Measurements from ENCODE around the gene YOD1. TPM values are rescaled to one million over a fixed set of nuclear protein-coding genes. Genes with fewer than 3 reads are reported as not detected.

Gene YOD1
- total and polyA plus RNA-seq, 2 of the 4 experiments (the other 2 are of a cell fraction) = 1.8 to 5.4 TPM

DNA sequence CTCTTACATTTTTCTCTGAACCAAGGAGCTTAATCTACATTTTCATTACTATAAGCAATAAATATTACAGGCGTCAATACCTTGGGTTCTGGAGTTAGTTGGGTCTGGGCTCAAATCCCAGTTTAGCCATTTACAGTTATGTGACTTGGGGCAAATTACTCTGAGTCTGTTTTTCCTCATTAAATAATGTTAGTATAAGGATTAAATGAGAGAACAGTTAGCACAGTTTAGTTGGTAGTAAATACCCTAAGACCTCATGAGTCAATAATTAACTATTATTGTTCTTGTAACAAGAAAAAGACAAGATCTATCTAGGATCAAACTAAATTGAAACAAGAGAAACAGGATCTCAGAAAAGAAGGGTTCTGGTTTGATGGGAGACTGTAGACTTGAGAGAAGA, 23.1 kb downstream of the YOD1 start:
- no CpG with 5 or more reads among the region's 1 CpG for WGBS, 2 experiments (ENCODE audit: extremely low coverage in 2 of 2, insufficient read length in 1 of 2)
- no peak overlapping the region for H3K4ac ChIP-seq (ENCODE audit: low read depth, low read length)
- no peak overlapping the region for H3K56ac ChIP-seq (ENCODE audit: extremely low read depth, insufficient read depth, low read length)
- no peaks in the 10 kb centered on the region for H3K9me3 ChIP-seq (ENCODE audit: control insufficient read depth, insufficient read depth, low read length)
- DNase-seq (no peak), ATAC-seq (ENCODE audit: low read depth) (no peak)
- no peak overlapping the region for H3K4me2 ChIP-seq (ENCODE audit: low read depth, low read length)
- H3K9me1 ChIP-seq (ENCODE audit: insufficient read depth, low read length) = peaks cover 3% of the 10 kb centered on the region; the same call in 1 of the 2 replicates
- H3K9ac ChIP-seq (ENCODE audit: low read depth, low read length) = no peak overlapping the region
- no peak overlapping the region for H2AK5ac ChIP-seq (ENCODE audit: low read depth, low read length)
- H3K4me3 ChIP-seq (ENCODE audit: insufficient read depth, low read depth, low read length) = no peak overlapping the region
- TF ChIP-seq, protein P1, sequence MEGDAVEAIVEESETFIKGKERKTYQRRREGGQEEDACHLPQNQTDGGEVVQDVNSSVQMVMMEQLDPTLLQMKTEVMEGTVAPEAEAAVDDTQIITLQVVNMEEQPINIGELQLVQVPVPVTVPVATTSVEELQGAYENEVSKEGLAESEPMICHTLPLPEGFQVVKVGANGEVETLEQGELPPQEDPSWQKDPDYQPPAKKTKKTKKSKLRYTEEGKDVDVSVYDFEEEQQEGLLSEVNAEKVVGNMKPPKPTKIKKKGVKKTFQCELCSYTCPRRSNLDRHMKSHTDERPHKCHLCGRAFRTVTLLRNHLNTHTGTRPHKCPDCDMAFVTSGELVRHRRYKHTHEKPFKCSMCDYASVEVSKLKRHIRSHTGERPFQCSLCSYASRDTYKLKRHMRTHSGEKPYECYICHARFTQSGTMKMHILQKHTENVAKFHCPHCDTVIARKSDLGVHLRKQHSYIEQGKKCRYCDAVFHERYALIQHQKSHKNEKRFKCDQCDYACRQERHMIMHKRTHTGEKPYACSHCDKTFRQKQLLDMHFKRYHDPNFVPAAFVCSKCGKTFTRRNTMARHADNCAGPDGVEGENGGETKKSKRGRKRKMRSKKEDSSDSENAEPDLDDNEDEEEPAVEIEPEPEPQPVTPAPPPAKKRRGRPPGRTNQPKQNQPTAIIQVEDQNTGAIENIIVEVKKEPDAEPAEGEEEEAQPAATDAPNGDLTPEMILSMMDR (conservative IDR thresholded peaks at IDR 0.05; ENCODE audit: low read depth, low read length) = no peak
- TF ChIP-seq RCOR1 (IDR thresholded peaks at IDR 0.05; ENCODE audit: insufficient replicate concordance, low read length) = no peak
- in situ Hi-C loops (cut with MboI; ENCODE audit: low sequenced_read_pairs) = no loop called here
- no peak overlapping the region for H4K91ac ChIP-seq (ENCODE audit: insufficient read depth, low read depth, low read length)
- H3K27ac ChIP-seq (ENCODE audit: insufficient read depth, low read length) = no peak overlapping the region
- no peak overlapping the region for H2AFZ ChIP-seq (replicated peaks; ENCODE audit: low read length, poor library complexity)
- intact Hi-C loops (cut with micrococcal nuclease) = no loop called here
- dilution Hi-C loops (cut with HindIII; ENCODE audit: low sequenced_read_pairs, unreplicated experiment) = no loop called here
- ChIA-PET CTCF (no interaction called here), POLR2A (ENCODE audit: unreplicated experiment) (no interaction called here)
- peaks cover 10% of the 10 kb centered on the region for H3K27me3 ChIP-seq (ENCODE audit: control insufficient read depth, insufficient read depth, low read length)
- no peak overlapping the region for H3K23ac ChIP-seq (ENCODE audit: low read depth, low read length)
- no peak overlapping the region for H2BK20ac ChIP-seq (ENCODE audit: low read depth, low read length)
- no peak overlapping the region for H2BK15ac ChIP-seq (ENCODE audit: low read depth, low read length)
- peaks cover 6% of the 10 kb centered on the region for H3K4me1 ChIP-seq (ENCODE audit: control insufficient read depth, insufficient read depth, low read length)
- H3K18ac ChIP-seq (ENCODE audit: low read depth, low read length) = no peak overlapping the region
- H4K5ac ChIP-seq (ENCODE audit: low read depth, low read length) = no peak overlapping the region
- no peaks in the 10 kb centered on the region for H3K79me1 ChIP-seq (ENCODE audit: low read depth in 1 of 2, low read length in 2 of 2)
- no peak overlapping the region for H2BK5ac ChIP-seq (ENCODE audit: low read depth, low read length, poor library complexity, severe bottlenecking)
- H4K20me1 ChIP-seq (ENCODE audit: insufficient read depth, low read length) = no peaks in the 10 kb centered on the region
- no TSS peak for BruUV-seq (replicated peaks)
- H2BK120ac ChIP-seq (ENCODE audit: low read depth, low read length) = no peak overlapping the region
- no peak overlapping the region for H4K8ac ChIP-seq (ENCODE audit: low read depth in 2 of 2, low read length in 2 of 2)
- H2AK9ac ChIP-seq (replicated peaks; ENCODE audit: low read depth, low read length, poor library complexity) = no peak overlapping the region
- no peak overlapping the region for H3K14ac ChIP-seq (replicated peaks; ENCODE audit: low read depth, low read length)
- H3K36me3 ChIP-seq (ENCODE audit: control insufficient read depth, insufficient read depth, low read length) = no peaks in the 10 kb centered on the region

Measured in IMR-90 (cell line).